Stimulated activated CD4-positive, alpha-beta T cell treated with anti-CD3 and anti-CD28 coated beads, Interleukin-12 subunit alpha, Interleukin-12 subunit beta, amount 100 ng/mL, for 48 hours (primary cell): ENCODE results near the gene ARFIP1.
"Not testable (repeated sequence)": the region's sequence is repeated elsewhere in the genome, so short reads cannot be mapped to it uniquely, and the experiment has no call there.

Source experiments
- DNase-seq, 3 donors: peaks; one replicate each; pipeline ENCODE4 v3.0.0-alpha.2; 2020; ENCODE audit warnings: low read depth in 2 of 3, low spot score in 1 of 3

Gene ARFIP1

GRCh38 chr4:152779513-152780266 is at the start of gene ARFIP1, which contains the start of gene TIGD4:
Gene ARFIP1 (plus strand): TSS chr4:152779954. CDS start chr4:152829634, 49,680 bp downstream.
Gene TIGD4 (minus strand): TSS chr4:152779730. CDS start chr4:152771004, 8,726 bp downstream.
- DNase-seq = peak; percentile 91 to 94 (median 94)

- DNase-seq = no peak
Observed at GRCh38 chr4:152731997-152732396, 47.8 kb upstream of the ARFIP1 start.

DNA sequence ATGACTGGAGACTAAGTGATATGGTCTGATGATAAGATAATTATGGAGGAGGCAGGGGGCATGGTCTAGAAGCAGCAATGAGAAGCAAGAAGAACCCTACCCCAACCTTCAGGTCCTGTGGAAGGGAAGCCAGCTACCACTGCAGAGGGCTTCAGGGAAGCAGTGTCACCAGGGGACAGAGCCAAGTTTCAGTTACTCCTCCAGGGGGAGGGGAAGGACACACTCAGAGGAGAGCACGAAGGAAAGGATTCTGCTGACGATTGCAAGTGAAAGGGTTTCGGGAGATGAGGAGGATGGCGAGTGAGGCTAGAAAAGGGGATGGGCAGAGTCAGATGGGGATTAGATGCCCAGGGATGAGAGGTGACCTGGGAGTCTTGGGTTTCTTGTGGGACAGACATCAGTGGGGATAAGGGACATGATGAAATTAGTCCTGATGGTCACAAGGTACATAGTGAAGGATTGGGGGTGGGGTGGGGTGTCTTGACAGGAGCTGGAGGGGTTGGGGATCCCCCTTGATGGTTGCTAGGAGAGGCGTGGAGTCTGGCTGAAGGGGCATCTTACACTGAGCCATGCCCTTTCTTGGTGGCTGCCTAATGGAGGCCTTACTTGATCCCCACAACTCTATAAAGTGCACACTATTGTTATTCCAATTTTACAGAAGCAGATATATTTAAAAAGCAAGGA is 45.6 kb upstream of the ARFIP1 start:
- DNase-seq = no peak

GRCh38 chr4:152734699-152735050 is 45.1 kb upstream of the ARFIP1 start:
- DNase-seq = no peak

DNA sequence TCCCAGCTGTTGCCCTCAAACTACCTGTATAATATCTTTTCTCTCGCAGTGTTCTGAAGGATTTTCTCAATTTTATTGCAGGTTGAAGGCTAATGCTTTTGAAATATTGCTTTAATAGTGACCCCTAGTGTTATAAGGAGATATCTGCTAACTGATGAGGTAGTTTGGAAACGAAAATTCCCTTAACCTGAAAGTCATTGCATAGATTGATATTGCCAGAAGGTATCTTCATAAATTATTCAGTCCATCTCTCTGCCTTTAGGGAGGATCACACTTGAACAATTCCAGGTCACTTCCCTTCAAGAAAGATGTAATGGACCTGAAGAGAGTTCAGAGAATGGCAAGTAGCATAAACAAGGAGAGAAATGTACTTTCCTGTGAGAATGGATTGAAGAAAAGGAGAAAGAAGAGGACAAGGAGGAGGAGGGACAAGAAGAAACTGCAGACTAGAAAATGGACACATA is 44.3 kb upstream of the ARFIP1 start:
- DNase-seq = no peak

GRCh38 chr4:152735906-152736305 is 43.8 kb upstream of the ARFIP1 start:
- DNase-seq = no peak

- DNase-seq = no peak
Observed at GRCh38 chr4:152738827-152739226, 40.9 kb upstream of the ARFIP1 start.

GRCh38 chr4:152747444-152747843 is 32.3 kb upstream of the ARFIP1 start:
- DNase-seq = no peak

DNA sequence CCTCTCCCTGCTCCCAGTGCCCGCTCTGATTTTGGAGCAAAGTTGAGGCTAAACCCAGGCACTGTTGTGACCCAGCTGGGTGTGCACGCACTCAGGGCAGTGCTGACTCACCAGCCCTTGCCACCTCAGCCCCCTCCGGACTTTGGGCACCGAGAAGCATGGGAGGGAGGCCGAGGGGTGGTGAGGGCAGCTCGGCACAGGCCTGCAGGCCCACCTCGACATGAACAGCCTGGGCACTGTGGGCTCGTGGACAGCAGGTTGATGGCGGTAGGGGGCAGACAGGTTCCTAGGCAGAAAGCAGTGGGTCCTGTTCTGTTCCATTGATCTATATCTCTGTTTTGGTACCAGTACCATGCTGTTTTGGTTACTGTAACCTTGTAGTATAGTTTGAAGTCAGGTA is 31.1 kb upstream of the ARFIP1 start:
- no peak for DNase-seq

GRCh38 chr4:152763796-152764195 is 16.0 kb upstream of the ARFIP1 start:
- DNase-seq = no peak

GRCh38 chr4:152765069-152765737 is 14.6 kb upstream of the ARFIP1 start:
- DNase-seq = not testable (repeated sequence)

DNA sequence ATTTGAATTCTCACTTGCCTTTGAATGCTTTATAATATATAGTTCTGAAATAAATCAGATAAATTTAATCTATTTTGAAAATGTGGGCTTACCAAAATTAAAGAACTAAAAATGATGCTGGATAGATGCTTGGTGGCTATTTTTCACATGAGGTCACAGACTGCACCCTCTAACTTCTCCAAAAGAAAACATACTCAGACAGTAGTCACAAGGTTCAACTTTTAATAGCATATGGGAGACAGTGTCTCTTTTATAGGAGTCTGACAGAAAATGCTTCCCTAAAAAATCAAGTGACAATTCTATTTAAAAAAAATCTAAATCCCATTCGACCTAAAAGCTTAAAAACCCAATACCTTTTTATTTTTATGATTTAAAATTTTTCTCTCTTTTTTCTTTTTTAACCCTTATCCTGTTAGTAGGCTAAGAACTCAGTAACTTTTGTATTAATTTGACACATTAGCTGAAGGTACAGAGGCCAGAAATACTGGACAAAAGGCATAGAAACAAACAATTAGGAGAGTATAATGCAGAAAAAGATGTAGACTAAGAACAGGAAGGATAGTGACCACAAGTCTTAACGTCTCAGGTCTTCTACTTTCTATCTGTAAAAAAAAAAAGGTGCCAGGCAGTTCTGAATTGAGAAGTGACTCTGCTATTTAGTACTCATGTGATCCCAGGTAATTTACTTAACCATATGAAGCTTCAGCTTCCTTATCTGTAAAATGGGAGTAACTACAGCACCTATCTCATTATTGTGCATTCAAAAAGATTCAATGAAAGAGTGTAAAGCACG is 7.8 kb upstream of the ARFIP1 start:
- DNase-seq = no peak

GRCh38 chr4:152773339-152773738 is 6.4 kb upstream of the ARFIP1 start:
- no peak for DNase-seq

DNA sequence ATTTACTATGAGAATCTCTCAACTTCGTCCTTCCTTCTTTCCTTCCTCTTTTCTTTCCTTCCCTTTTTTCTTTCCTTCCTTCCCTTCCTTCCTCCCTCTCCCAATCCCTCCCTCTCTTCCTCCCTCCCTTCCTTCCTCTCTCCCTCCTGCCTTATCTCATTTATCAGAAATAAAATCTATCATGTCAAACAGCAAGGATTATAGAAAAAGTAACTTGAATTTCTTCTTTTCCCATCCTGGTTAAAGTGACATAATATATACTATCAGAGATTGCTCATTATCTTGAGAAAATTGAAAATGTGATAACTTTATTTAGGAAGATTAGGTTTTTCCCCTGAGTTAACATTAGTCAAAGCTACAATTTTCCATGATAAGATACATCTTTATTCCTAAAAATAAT is 5.8 kb upstream of the ARFIP1 start:
- no peak for DNase-seq

GRCh38 chr4:152776352-152776751 is 3.4 kb upstream of the ARFIP1 start:
- DNase-seq = no peak

DNA sequence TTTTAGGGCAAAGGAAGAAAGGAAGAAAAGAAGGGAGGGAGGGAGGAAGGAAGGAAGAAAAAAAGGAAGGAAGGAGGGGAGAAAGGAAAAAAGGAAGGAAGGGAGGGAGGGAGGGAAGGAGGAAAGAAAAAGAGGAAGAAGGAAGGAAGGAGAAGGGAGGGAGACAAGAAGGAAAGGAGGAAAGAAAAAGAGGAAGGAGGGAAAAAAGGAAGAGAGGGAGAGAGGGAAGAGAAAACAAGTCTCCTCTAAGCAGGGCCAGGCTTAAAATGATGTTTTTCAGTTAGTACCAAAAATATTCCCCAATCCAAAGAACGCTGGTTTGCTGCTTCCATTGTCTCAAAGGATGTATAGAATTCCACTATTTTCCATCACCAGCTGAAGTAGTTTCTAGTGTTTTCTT is 2.3 kb upstream of the ARFIP1 start:
- DNase-seq = no peak

GRCh38 chr4:152778656-152779512 is 870 bp upstream of the ARFIP1 start:
- peak in 2 of 3 donors; percentile 10 to 14 for DNase-seq

DNA sequence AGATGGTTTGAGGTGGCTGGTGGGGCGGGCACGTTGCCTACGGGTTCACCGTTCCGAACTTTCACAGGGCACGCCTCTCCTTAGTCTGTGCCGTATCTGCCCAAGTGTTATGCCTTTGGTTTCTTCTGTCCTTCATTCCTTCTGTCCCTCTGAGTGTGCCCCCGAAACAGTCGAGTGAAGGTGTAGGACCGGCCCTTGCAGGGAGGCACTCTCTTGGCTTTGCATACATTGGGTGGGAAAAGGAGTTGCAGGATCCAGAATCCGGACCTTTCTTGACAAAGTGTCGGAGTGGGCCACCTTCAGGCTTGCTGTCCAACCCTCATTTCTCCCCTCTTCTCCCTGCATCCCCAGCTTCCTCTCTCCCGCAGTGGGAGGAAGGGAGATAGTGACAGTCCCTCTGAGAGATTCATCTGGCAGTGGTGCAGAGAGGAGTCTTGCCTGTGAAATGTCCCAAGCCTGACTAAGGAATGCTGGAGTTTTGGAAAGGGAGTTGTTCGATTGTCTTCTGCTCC is 569 bp downstream of the ARFIP1 start:
- peak in 1 of 3 donors; percentile 47 for DNase-seq

GRCh38 chr4:152784490-152785350 is 5.0 kb downstream of the ARFIP1 start:
- DNase-seq = no peak
